HepG2 (cell line): Measurements from ENCODE around the gene HK3. TPM values are rescaled to one million over a fixed set of nuclear protein-coding genes. Genes with fewer than 3 reads are reported as not detected.
A peak's percentile ranks its signal among the peaks of the same experiment; 100 is the strongest.

Source experiments
- ATAC-seq: fragments of 200-7000 bp; cut with Tn5 transposase; 3 replicates; pipeline ENCODE4 v1.9.1; 2020; ENCODE audit warnings: mild to moderate bottlenecking, moderate library complexity
- BruUV-seq: library from RNA; stranded (reverse); fragments of 400-500 nt; replicated peaks from 2 replicates; lab custom pipeline; 2021; lab: Mats Ljungman, UMichigan
- CTCF ChIA-PET: fragments of 300-600 bp; formaldehyde crosslinking; extraction: SDS; loops from one replicate; lab custom pipeline; 2021; ENCODE audit warnings: low total read pairs, inconsistent platforms, low intra/inter-chr PET ratio; lab: Yijun Ruan, JAX
- POLR2A ChIA-PET: fragments of 350-600 bp; sonication (Branson Sonifier 250); formaldehyde crosslinking; loops from one replicate; lab custom pipeline; 2020; ENCODE audit warnings: antibody characterized with exemption, inconsistent platforms; lab: Yijun Ruan, JAX
- DNase-seq: peaks from one replicate; pipeline ENCODE4 v3.0.0-alpha.2; 2015; ENCODE audit warnings: low spot score
- FAIRE-seq: peaks from 3 replicates; lab custom pipeline; 2011; peaks lifted over from hg19 to GRCh38; lab: Jason Lieb, UNC
- H2AFZ ChIP-seq: one replicate; pipeline ENCODE4 v1.6.1; 2011; ENCODE audit warnings: low read length, inconsistent platforms
- H3K27ac ChIP-seq: fragments of 300-600 bp; 3 replicates; pipeline ENCODE4 v1.8.0; 2011; ENCODE audit warnings: mixed run types, mild to moderate bottlenecking, mixed read lengths, low read length, inconsistent platforms; ENCODE audit not compliant: insufficient read depth; ENCODE audit errors: extremely low read length
- H3K27me3 ChIP-seq, 2 experiments: fragments of 200-600 bp in 1 of 2; 2 replicates in 1 of 2; 3 replicates in 1 of 2; pipeline versions ENCODE4 v1.6.0 to v1.8.0; 2011; ENCODE audit warnings: low read length in 2 of 2, mild to moderate bottlenecking in 2 of 2, moderate library complexity in 2 of 2, inconsistent platforms in 1 of 2; ENCODE audit not compliant: insufficient read depth in 2 of 2, control insufficient read depth in 1 of 2
- H3K36me3 ChIP-seq, 2 experiments: fragments of 200-600 bp in 1 of 2; replicated peaks in 1 of 2; 2 replicates in 1 of 2; 3 replicates in 1 of 2; pipeline versions ENCODE4 v1.5.1 to v1.8.0; 2011; ENCODE audit warnings: low read length in 2 of 2, inconsistent platforms in 1 of 2; ENCODE audit not compliant: insufficient read depth in 2 of 2, control insufficient read depth in 1 of 2
- H3K4me1 ChIP-seq: 2 replicates; pipeline ENCODE4 v1.5.1; 2012; ENCODE audit warnings: low read length, inconsistent platforms; ENCODE audit not compliant: insufficient read depth
- H3K4me2 ChIP-seq: 2 replicates; pipeline ENCODE4 v1.6.0; 2011; ENCODE audit warnings: low read depth, low read length, inconsistent platforms
- H3K4me3 ChIP-seq, 3 experiments: fragments of 200-600 bp in 1 of 3; sonication (generic), shearing (Covaris generic) in 1 of 3; replicated peaks in 1 of 3; 2 replicates each; pipeline ENCODE4 v1.5.1; 2011 to 2016; ENCODE audit warnings: low read length in 3 of 3, inconsistent platforms in 2 of 3, low read depth in 2 of 3, mild to moderate bottlenecking in 2 of 3, control low read depth in 1 of 3, mixed read lengths in 1 of 3; ENCODE audit not compliant: insufficient read depth in 1 of 3
- H3K79me2 ChIP-seq: one replicate; pipeline ENCODE4 v1.6.1; 2011; ENCODE audit warnings: low read length, inconsistent platforms; ENCODE audit not compliant: insufficient read depth
- H3K9ac ChIP-seq: 2 replicates; pipeline ENCODE4 v1.6.0; 2011; ENCODE audit warnings: mild to moderate bottlenecking, low read depth, low read length, inconsistent platforms; ENCODE audit not compliant: insufficient read depth
- H3K9me3 ChIP-seq: 2 replicates; pipeline ENCODE4 v1.5.1; 2012; ENCODE audit warnings: mild to moderate bottlenecking, low read length
- H4K20me1 ChIP-seq: 2 replicates; pipeline ENCODE4 v1.6.0; 2011; ENCODE audit warnings: inconsistent platforms, mild to moderate bottlenecking, low read length, moderate library complexity; ENCODE audit not compliant: insufficient read depth
- FOSL2 ChIP-seq: sonication (generic); formaldehyde crosslinking; IDR thresholded peaks from 2 replicates; pipeline ENCODE4 v1.4.0; 2020; ENCODE audit warnings: missing genetic modification reagents
- GATAD2A ChIP-seq: IDR thresholded peaks from 2 replicates; pipeline ENCODE4 v1.6.1; 2016
- HNRNPUL1 ChIP-seq: fragments of 200-400 bp; formaldehyde crosslinking; IDR thresholded peaks from 2 replicates; pipeline ENCODE4 v1.6.1; 2017; ENCODE audit warnings: low read depth, mild to moderate bottlenecking, low read length, moderate library complexity
- KLF9 ChIP-seq: IDR thresholded peaks from 2 replicates; pipeline ENCODE4 v1.6.1; 2016; ENCODE audit warnings: low read depth
- MAFK ChIP-seq, 2 experiments: IDR thresholded peaks in 1 of 2; conservative IDR thresholded peaks in 1 of 2; 2 replicates each; pipeline ENCODE4 v1.6.1; 2011; ENCODE audit warnings: improper control_type of control experiment in 2 of 2, low read length in 2 of 2
- MLXIP ChIP-seq: sonication (generic); formaldehyde crosslinking; IDR thresholded peaks from 2 replicates; pipeline ENCODE4 v1.9.0; 2021; ENCODE audit warnings: missing genetic modification reagents, borderline replicate concordance
- NFE2L2 ChIP-seq: fragments of 150-350 bp; IDR thresholded peaks from 2 replicates; pipeline ENCODE4 v1.6.1; 2014; ENCODE audit warnings: low read length
- RBM22 ChIP-seq: fragments of 200-400 bp; formaldehyde crosslinking; optimal IDR thresholded peaks from 2 replicates; pipeline ENCODE3; 2017; ENCODE audit warnings: mild to moderate bottlenecking, low read length, moderate library complexity
- REL ChIP-seq: sonication (generic); formaldehyde crosslinking; conservative IDR thresholded peaks from 2 replicates; pipeline ENCODE4 v1.8.0; 2022; ENCODE audit warnings: mild to moderate bottlenecking, missing genetic modification reagents, moderate library complexity
- ZBTB1 ChIP-seq: sonication (generic); formaldehyde crosslinking; IDR thresholded peaks from 2 replicates; pipeline ENCODE4 v1.4.0; 2020; ENCODE audit warnings: missing genetic modification reagents, borderline replicate concordance
- ZFP82 ChIP-seq: sonication (generic); formaldehyde crosslinking; IDR thresholded peaks from 2 replicates; pipeline ENCODE4 v1.5.1; 2020; ENCODE audit warnings: mild to moderate bottlenecking, missing genetic modification reagents, borderline replicate concordance
- ZNF232 ChIP-seq: sonication (generic); formaldehyde crosslinking; IDR thresholded peaks from 2 replicates; pipeline ENCODE4 v1.4.0; 2020; ENCODE audit warnings: missing genetic modification reagents, borderline replicate concordance
- ZNF75D ChIP-seq: sonication (generic); formaldehyde crosslinking; IDR thresholded peaks from 2 replicates; pipeline ENCODE4 v1.8.1; 2023; ENCODE audit warnings: missing genetic modification reagents, mild to moderate bottlenecking, borderline replicate concordance
- WGBS: methylation state at CpG from one replicate; pipeline ENCODE4 v1.1.6; 2017; ENCODE audit warnings: low lambda C conversion rate; 5-methylcytosine and 5-hydroxymethylcytosine counted together
- in situ Hi-C: cut with HindIII; loops from 2 replicates; pipeline ENCODE4 v1.10.0; 2017; ENCODE audit warnings: low pct_unique_long_range_greater_than_20kb; ENCODE audit not compliant: extremely low pct_ligation_motif_present
- intact Hi-C: fragments of 100-400 bp; cut with micrococcal nuclease; formaldehyde crosslinking; loops from one replicate; pipeline ENCODE4 v1.10.0; 2022; ENCODE audit not compliant: unreplicated experiment
- polyA plus RNA-seq, 8 experiments: library from polyadenylated mRNA; depleted of rRNA in 3 of 8; stranded (reverse) in 7 of 8; unstranded in 1 of 8; fragments of >200 nt; fragmentation: Illumina TruSeq in 4 of 8; extraction: Trizol in 4 of 8; gene quantifications; 2 replicates each; pipeline versions ENCODE4 v1.2.1 to v1.2.3, GENCODE V29; 2011 to 2016; ENCODE audit warnings: low read depth in 4 of 8, missing spikeins in 1 of 8, mixed read lengths in 1 of 8; ENCODE audit not compliant: insufficient read depth in 1 of 8
- total RNA-seq, 5 experiments: library from RNA; depleted of rRNA; stranded (reverse); fragments of >200 nt; fragmentation: Illumina TruSeq; extraction: Trizol; gene quantifications; 2 replicates each; pipeline ENCODE4 v1.2.3, GENCODE V29; 2016; ENCODE audit warnings: low read depth in 1 of 5
- TF ChIP-seq, protein P1 (sequence below), 2 experiments: sonication (generic) in 1 of 2; formaldehyde crosslinking in 1 of 2; IDR thresholded peaks; 2 replicates each; pipeline versions ENCODE4 v1.4.0 to v1.6.1; 2016 to 2020; ENCODE audit warnings: borderline replicate concordance in 1 of 2, low read depth in 1 of 2, mild to moderate bottlenecking in 1 of 2, missing genetic modification reagents in 1 of 2
- TF ChIP-seq, protein P2 (sequence below): sonication (generic); formaldehyde crosslinking; IDR thresholded peaks from 2 replicates; pipeline ENCODE4 v1.5.1; 2020; ENCODE audit warnings: mild to moderate bottlenecking, moderate library complexity, missing genetic modification reagents

Gene HK3
- total and polyA plus RNA-seq, 2 of the 13 experiments (the other 11 are each of a cell fraction or from before 2014, with no cell fraction given) = not detected

- no peak overlapping the region for H2AFZ ChIP-seq
- in situ Hi-C loops (no loop called here), intact Hi-C loops (no loop called here)
- ChIA-PET CTCF (no interaction called here), POLR2A (no interaction called here)
- BruUV-seq = no TSS peak
- peak overlapping the region; percentile 33 for H3K27ac ChIP-seq
- DNase-seq (peak; percentile 21), ATAC-seq (peak; percentile 53), FAIRE-seq (peak; percentile 78)
- no peak overlapping the region for H3K4me3 ChIP-seq
- H3K4me1 ChIP-seq = peaks cover 19% of the 10 kb centered on the region
- no peak for TF ChIP-seq ZBTB1 (CRISPR knock-in tag)
- TF ChIP-seq GATAD2A (CRISPR knock-in tag) = no peak
- no peak for TF ChIP-seq ZFP82 (CRISPR knock-in tag)
- 0 out of 2 replicates have a peak, but pooled peaks have one; percentile 23 for TF ChIP-seq NFE2L2
- peak; percentile 78 for TF ChIP-seq HNRNPUL1
- TF ChIP-seq MLXIP (CRISPR knock-in tag) = no peak
- no peak for TF ChIP-seq REL (CRISPR knock-in tag)
- no peak for TF ChIP-seq ZNF232 (CRISPR knock-in tag)
- TF ChIP-seq RBM22 = peak; percentile 71
- no peak for TF ChIP-seq KLF9 (CRISPR knock-in tag)
- TF ChIP-seq ZNF75D = no peak
- TF ChIP-seq FOSL2 = peak; percentile 39
- TF ChIP-seq, protein P1, sequence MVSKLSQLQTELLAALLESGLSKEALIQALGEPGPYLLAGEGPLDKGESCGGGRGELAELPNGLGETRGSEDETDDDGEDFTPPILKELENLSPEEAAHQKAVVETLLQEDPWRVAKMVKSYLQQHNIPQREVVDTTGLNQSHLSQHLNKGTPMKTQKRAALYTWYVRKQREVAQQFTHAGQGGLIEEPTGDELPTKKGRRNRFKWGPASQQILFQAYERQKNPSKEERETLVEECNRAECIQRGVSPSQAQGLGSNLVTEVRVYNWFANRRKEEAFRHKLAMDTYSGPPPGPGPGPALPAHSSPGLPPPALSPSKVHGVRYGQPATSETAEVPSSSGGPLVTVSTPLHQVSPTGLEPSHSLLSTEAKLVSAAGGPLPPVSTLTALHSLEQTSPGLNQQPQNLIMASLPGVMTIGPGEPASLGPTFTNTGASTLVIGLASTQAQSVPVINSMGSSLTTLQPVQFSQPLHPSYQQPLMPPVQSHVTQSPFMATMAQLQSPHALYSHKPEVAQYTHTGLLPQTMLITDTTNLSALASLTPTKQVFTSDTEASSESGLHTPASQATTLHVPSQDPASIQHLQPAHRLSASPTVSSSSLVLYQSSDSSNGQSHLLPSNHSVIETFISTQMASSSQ (IDR thresholded peaks at IDR 0.05; ENCODE audit: low read depth) = peak; percentile 71
- TF ChIP-seq, protein P1 (CRISPR knock-in tag; IDR thresholded peaks at IDR 0.05; ENCODE audit: borderline replicate concordance) = 0 out of 2 replicates have a peak, but pooled peaks have one; percentile 29
- TF ChIP-seq MAFK (conservative IDR thresholded peaks at IDR 0.05 in 1 of 2, IDR thresholded peaks at IDR 0.05 in 1 of 2; ENCODE audit: low read length in 2 of 2) = peak; percentile 38 to 44; a peak in 2 of 4 replicates
- TF ChIP-seq, protein P2, sequence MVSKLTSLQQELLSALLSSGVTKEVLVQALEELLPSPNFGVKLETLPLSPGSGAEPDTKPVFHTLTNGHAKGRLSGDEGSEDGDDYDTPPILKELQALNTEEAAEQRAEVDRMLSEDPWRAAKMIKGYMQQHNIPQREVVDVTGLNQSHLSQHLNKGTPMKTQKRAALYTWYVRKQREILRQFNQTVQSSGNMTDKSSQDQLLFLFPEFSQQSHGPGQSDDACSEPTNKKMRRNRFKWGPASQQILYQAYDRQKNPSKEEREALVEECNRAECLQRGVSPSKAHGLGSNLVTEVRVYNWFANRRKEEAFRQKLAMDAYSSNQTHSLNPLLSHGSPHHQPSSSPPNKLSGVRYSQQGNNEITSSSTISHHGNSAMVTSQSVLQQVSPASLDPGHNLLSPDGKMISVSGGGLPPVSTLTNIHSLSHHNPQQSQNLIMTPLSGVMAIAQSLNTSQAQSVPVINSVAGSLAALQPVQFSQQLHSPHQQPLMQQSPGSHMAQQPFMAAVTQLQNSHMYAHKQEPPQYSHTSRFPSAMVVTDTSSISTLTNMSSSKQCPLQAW (CRISPR knock-in tag) = 0 out of 2 replicates have a peak, but pooled peaks have one; percentile 18
- H3K9ac ChIP-seq = no peak overlapping the region
- H3K4me2 ChIP-seq = no peak overlapping the region
- no peaks in the 10 kb centered on the region for H3K27me3 ChIP-seq
- H3K36me3 ChIP-seq = peaks cover 19 to 39% of the 10 kb centered on the region in 2 experiments
- no peaks in the 10 kb centered on the region for H3K9me3 ChIP-seq
- 52% methylated on average over 3 of the region's 5 CpGs for WGBS
- H4K20me1 ChIP-seq = no peaks in the 10 kb centered on the region
- H3K79me2 ChIP-seq = no peaks in the 10 kb centered on the region
Observed at GRCh38 chr5:176902911-176903664, 3.9 kb upstream of the HK3 start.
